Naive B cell (primary cell): ENCODE measurements around the gene PAPSS2. TPM values are rescaled to one million over a fixed set of nuclear protein-coding genes. Genes with fewer than 3 reads are reported as not detected.
"Not testable (repeated sequence)": the region's sequence is repeated elsewhere in the genome, so short reads cannot be mapped to it uniquely, and the experiment has no call there.

Experiments
- ATAC-seq, 2 donors: fragments of 150-1000 bp; cut with Tn5 transposase; 2 replicates each; pipeline ENCODE4 v1.10.0; 2021; ENCODE audit warnings: low read depth in 2 of 2, mild to moderate bottlenecking in 2 of 2, moderate library complexity in 2 of 2
- DNase-seq: peaks from one replicate; pipeline ENCODE4 v3.0.0; 2022
- H3K27ac Mint-ChIP-seq, 6 donors: one replicate each; pipeline ENCODE4 v1.8.0; 2020 to 2022; ENCODE audit warnings: mild to moderate bottlenecking in 6 of 6, mixed read lengths in 6 of 6, moderate library complexity in 5 of 6, inconsistent platforms in 2 of 6
- H3K27me3 Mint-ChIP-seq, 3 donors: one replicate each; pipeline ENCODE4 v1.8.0; 2021 to 2022; ENCODE audit warnings: mixed read lengths in 3 of 3, mild to moderate bottlenecking in 1 of 3
- H3K36me3 Mint-ChIP-seq, 2 donors: one replicate each; pipeline ENCODE4 v1.8.0; 2020 to 2022; ENCODE audit warnings: mixed read lengths in 2 of 2, inconsistent platforms in 1 of 2, mild to moderate bottlenecking in 1 of 2
- H3K4me1 Mint-ChIP-seq, 3 donors: one replicate each; pipeline ENCODE4 v1.8.0; 2020 to 2022; ENCODE audit warnings: mixed read lengths in 3 of 3, inconsistent platforms in 1 of 3, mild to moderate bottlenecking in 1 of 3, moderate library complexity in 1 of 3
- H3K4me3 Mint-ChIP-seq, 8 donors: one replicate each; pipeline ENCODE4 v1.8.0; 2020 to 2022; ENCODE audit warnings: mild to moderate bottlenecking in 8 of 8, mixed read lengths in 8 of 8, moderate library complexity in 8 of 8, inconsistent platforms in 2 of 8
- H3K9me3 Mint-ChIP-seq, 7 donors: one replicate each; pipeline ENCODE4 v1.8.0; 2020 to 2022; ENCODE audit warnings: mixed read lengths in 7 of 7, mild to moderate bottlenecking in 5 of 7, inconsistent platforms in 2 of 7, moderate library complexity in 1 of 7
- polyA plus RNA-seq, 6 donors: library from polyadenylated mRNA; unstranded; fragments of 300-500 nt; fragmentation: Illumina TruSeq; gene quantifications; one replicate each; pipeline ENCODE4 v1.2.3, GENCODE V29; 2021; ENCODE audit warnings: low read depth in 6 of 6

PAPSS2 gene
- polyA plus RNA-seq, 6 donors from 2014 or later: 0.07 to 0.13 TPM; not detected in 4

GRCh38 chr10:87712913-87713616 is 53.4 kb downstream of the PAPSS2 start:
- Mint-ChIP-seq H3K9me3 (no peaks in the 10 kb centered on the region), H3K4me1 (peaks cover 0 to 3% (median 0%) of the 10 kb centered on the region in 3 donors), H3K4me3 (no peak overlapping the region), H3K27ac (no peak overlapping the region), H3K36me3 (no peaks in the 10 kb centered on the region), H3K27me3 (peaks cover 0 to 6% (median 0%) of the 10 kb centered on the region in 3 donors)
- ATAC-seq: no peak
- DNase-seq: no peak

GRCh38 chr10:87713707-87714106 is 54.0 kb downstream of the PAPSS2 start:
- Mint-ChIP-seq H3K4me1 (peaks cover 0 to 10% (median 5%) of the 10 kb centered on the region in 3 donors), H3K36me3 (no peaks in the 10 kb centered on the region), H3K9me3 (no peaks in the 10 kb centered on the region), H3K27ac (no peak overlapping the region), H3K27me3 (peaks cover 0 to 6% (median 0%) of the 10 kb centered on the region in 3 donors), H3K4me3 (no peak overlapping the region)
- ATAC-seq: no peak
- no peak for DNase-seq

- peaks cover 0 to 6% (median 0%) of the 10 kb centered on the region in 3 donors for H3K27me3 Mint-ChIP-seq
- no peaks in the 10 kb centered on the region for H3K36me3 Mint-ChIP-seq
- no peak for DNase-seq
- ATAC-seq: no peak
- peak overlapping the region in 1 of 6 donors; percentile 30 for H3K27ac Mint-ChIP-seq
- peaks cover 0 to 11% (median 6%) of the 10 kb centered on the region in 3 donors for H3K4me1 Mint-ChIP-seq
- H3K9me3 Mint-ChIP-seq: no peaks in the 10 kb centered on the region
- H3K4me3 Mint-ChIP-seq: no peak overlapping the region
These were observed 56.1 kb downstream of the PAPSS2 start for GRCh38 chr10:87715552-87716347.

- Mint-ChIP-seq H3K27me3 (peaks cover 0 to 6% (median 0%) of the 10 kb centered on the region in 3 donors), H3K4me3 (no peak overlapping the region), H3K36me3 (no peaks in the 10 kb centered on the region), H3K27ac (no peak overlapping the region), H3K9me3 (no peaks in the 10 kb centered on the region), H3K4me1 (peaks cover 0 to 11% (median 6%) of the 10 kb centered on the region in 3 donors)
- DNase-seq (no peak), ATAC-seq (no peak)
These were observed 56.6 kb downstream of the PAPSS2 start for GRCh38 chr10:87716348-87716670.

GRCh38 chr10:87720665-87721064 is 61.0 kb downstream of the PAPSS2 start:
- ATAC-seq (no peak), DNase-seq (no peak)
- H3K4me3 Mint-ChIP-seq: no peak overlapping the region
- peaks cover 0 to 8% (median 0%) of the 10 kb centered on the region in 3 donors for H3K27me3 Mint-ChIP-seq
- no peaks in the 10 kb centered on the region for H3K36me3 Mint-ChIP-seq
- no peak overlapping the region for H3K27ac Mint-ChIP-seq
- H3K9me3 Mint-ChIP-seq: no peaks in the 10 kb centered on the region
- H3K4me1 Mint-ChIP-seq: peaks cover 0 to 11% (median 6%) of the 10 kb centered on the region in 3 donors

DNA sequence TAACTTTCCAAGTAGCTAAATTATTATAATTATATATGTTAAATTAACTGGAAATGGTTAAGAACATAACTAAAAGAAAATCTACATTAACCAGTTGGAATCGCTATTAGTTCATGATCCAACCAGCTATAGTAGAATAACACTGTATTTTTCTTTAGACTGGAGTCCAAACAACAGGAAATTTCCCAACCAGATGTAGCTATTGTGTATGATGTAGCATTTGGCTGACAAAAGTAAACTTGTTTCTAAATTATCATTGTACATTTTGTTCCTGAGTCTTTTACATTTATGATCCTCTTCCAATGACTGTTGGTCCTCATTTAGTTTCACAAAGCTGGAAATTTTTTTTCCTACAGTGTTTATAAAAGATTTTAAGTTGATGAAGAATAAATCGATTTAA is 62.1 kb downstream of the PAPSS2 start:
- Mint-ChIP-seq H3K9me3 (no peaks in the 10 kb centered on the region), H3K27ac (no peak overlapping the region), H3K36me3 (no peaks in the 10 kb centered on the region), H3K4me3 (no peak overlapping the region), H3K27me3 (peaks cover 0 to 8% (median 0%) of the 10 kb centered on the region in 3 donors), H3K4me1 (peaks cover 0 to 9% (median 6%) of the 10 kb centered on the region in 3 donors)
- DNase-seq (no peak), ATAC-seq (no peak)

- ATAC-seq: no peak
- H3K9me3 Mint-ChIP-seq: no peaks in the 10 kb centered on the region
- no peak for DNase-seq
- peaks cover 0 to 9% (median 6%) of the 10 kb centered on the region in 3 donors for H3K4me1 Mint-ChIP-seq
- no peak overlapping the region for H3K27ac Mint-ChIP-seq
- H3K27me3 Mint-ChIP-seq: peaks cover 0 to 8% (median 5%) of the 10 kb centered on the region in 3 donors
- no peak overlapping the region for H3K4me3 Mint-ChIP-seq
- H3K36me3 Mint-ChIP-seq: no peaks in the 10 kb centered on the region
These were observed 63.0 kb downstream of the PAPSS2 start for GRCh38 chr10:87722716-87723115.

DNA sequence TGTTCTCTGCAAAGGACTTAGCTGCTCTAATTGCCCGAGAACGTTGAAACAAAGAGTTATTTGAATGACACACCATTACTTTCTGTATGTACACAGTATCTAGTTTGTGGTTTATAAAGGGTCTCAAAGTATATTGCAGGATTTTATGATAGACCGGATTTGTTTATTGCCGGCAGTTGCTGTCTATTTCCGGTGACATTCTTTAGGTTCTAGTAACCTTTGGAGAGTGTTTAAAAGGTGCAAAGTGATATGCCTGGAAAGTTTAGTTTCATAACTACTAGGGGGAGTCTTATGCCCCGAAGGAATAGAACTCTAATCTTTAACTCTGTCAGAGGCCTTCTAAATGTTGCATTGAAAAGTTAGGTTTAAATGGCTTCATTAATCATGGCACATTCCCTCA is 63.8 kb downstream of the PAPSS2 start:
- Mint-ChIP-seq H3K27ac (no peak overlapping the region), H3K4me1 (peaks cover 0 to 4% (median 3%) of the 10 kb centered on the region in 3 donors), H3K9me3 (no peaks in the 10 kb centered on the region), H3K4me3 (no peak overlapping the region), H3K27me3 (peaks cover 0 to 8% (median 5%) of the 10 kb centered on the region in 3 donors), H3K36me3 (no peaks in the 10 kb centered on the region)
- no peak for DNase-seq
- no peak for ATAC-seq

GRCh38 chr10:87724789-87725188 is 65.1 kb downstream of the PAPSS2 start:
- Mint-ChIP-seq H3K27ac (no peak overlapping the region), H3K27me3 (peaks cover 0 to 8% (median 5%) of the 10 kb centered on the region in 3 donors), H3K4me1 (no peaks in the 10 kb centered on the region), H3K9me3 (no peaks in the 10 kb centered on the region), H3K36me3 (no peaks in the 10 kb centered on the region), H3K4me3 (no peak overlapping the region)
- ATAC-seq (no peak), DNase-seq (no peak)

GRCh38 chr10:87729940-87730339 is 70.3 kb downstream of the PAPSS2 start:
- Mint-ChIP-seq H3K4me1 (no peaks in the 10 kb centered on the region), H3K4me3 (no peak overlapping the region), H3K27ac (no peak overlapping the region), H3K9me3 (no peaks in the 10 kb centered on the region), H3K27me3 (peaks cover 0 to 5% (median 0%) of the 10 kb centered on the region in 3 donors), H3K36me3 (no peaks in the 10 kb centered on the region)
- no peak for DNase-seq
- ATAC-seq: no peak

DNA sequence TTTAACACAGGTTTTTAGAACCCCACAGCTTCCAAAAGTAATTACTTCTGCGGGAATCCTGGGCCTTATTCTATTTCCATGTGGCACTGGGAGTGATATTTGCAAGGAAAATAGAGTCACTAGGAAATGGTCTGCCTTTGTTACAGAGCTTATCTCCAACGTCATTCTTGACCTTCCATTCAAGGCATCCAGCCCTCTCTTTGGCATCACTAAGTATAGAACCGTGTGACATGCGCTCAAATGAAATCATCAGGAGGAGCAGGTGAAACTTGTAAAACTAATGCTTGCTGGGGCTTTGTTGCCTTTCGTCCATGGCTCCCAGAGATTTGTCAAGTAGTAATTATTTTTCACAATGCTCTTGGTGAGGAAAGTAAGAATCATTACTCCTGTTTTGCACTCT is 73.4 kb downstream of the PAPSS2 start:
- no peak overlapping the region for H3K27ac Mint-ChIP-seq

DNA sequence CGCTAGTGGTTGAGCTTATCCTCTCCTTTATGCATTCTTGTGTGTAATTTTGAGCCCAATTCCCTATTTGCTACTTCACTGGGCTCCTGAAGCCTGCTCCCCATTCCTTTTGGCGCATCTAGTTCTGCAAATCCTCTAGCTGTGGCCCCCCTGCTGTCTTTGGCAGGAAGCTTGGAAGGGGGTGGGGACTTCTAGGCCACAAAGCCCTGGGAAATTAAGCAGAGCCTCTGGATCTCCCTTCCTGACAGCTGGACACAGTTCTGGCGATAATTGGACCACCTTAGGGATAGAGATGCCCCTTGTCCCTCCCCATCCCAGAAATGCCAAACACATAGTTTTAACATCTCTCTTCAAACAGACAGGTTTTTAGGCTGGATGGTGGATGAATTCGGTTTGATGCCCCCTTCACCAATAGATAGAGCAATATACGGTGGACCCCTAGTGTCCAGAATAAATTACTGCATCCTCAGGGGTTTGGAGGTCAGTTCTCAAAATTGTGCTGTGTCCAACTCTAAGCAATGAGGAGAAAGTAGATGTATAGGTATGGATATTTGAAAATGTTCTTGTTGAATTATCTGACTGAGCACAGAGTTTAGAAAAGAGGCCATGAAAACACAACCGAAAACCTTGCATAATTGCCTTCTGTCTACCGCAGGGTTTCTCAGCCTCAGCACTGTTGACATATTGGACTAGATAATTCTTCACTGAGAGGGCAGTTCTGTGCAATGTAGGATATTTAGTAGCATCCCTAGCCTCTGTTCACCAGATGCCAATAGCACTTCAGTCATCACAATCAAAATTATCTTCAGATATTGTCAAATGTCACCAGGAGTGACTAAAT is 75.5 kb downstream of the PAPSS2 start:
- peak overlapping the region in 1 of 6 donors; percentile 88 for H3K27ac Mint-ChIP-seq
- H3K27me3 Mint-ChIP-seq: peaks cover 0 to 10% (median 0%) of the 10 kb centered on the region in 3 donors
- no peak overlapping the region for H3K4me3 Mint-ChIP-seq
- peaks cover 0 to 5% (median 0%) of the 10 kb centered on the region in 3 donors for H3K4me1 Mint-ChIP-seq
- no peaks in the 10 kb centered on the region for H3K36me3 Mint-ChIP-seq
- H3K9me3 Mint-ChIP-seq: no peaks in the 10 kb centered on the region
- peak in 1 of 2 donors; percentile 35 for ATAC-seq
- no peak for DNase-seq

More for the DNA sequence above, 73.4 kb downstream of the PAPSS2 start:
- no peak for ATAC-seq
- Mint-ChIP-seq H3K27me3 (peaks cover 0 to 5% (median 0%) of the 10 kb centered on the region in 3 donors), H3K4me1 (peaks cover 0 to 4% (median 0%) of the 10 kb centered on the region in 3 donors), H3K9me3 (no peaks in the 10 kb centered on the region), H3K36me3 (no peaks in the 10 kb centered on the region), H3K4me3 (no peak overlapping the region)
- DNase-seq: no peak

DNA sequence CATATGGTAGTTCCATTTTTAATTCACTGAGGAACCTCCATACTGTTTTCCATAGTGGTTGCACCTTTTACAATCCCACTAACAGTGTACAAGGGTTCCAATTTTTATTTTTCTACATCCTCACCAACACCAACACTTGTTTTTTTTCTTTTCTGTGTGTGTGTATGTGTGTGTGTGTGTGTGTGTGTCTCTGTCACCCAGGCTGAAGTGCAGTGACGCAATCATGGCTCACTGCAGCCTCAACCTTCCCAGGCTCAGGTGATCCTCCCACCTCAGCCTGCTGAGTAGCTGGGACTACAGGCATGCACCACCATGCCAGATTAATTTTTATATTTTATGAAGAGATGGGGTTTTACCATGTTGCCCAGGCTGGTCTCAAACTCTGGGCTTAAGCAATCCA is 78.6 kb downstream of the PAPSS2 start:
- ATAC-seq, H3K4me3 Mint-ChIP-seq, DNase-seq, H3K36me3 Mint-ChIP-seq, H3K27ac Mint-ChIP-seq, H3K27me3 Mint-ChIP-seq, H3K4me1 Mint-ChIP-seq, H3K9me3 Mint-ChIP-seq: not testable (repeated sequence)
